GM21360 (cell line): ENCODE measurements around the gene PACS2.
"Not testable (repeated sequence)": the region's sequence is repeated elsewhere in the genome, so short reads cannot be mapped to it uniquely, and the experiment has no call there.

Source experiments
- ATAC-seq: cut with Tn5 transposase; IDR thresholded peaks from one replicate; pipeline ENCODE4 v1.9.1; 2021; ENCODE audit warnings: mild to moderate bottlenecking, moderate library complexity; ENCODE audit not compliant: unreplicated experiment

Gene PACS2

GRCh38 chr14:105314287-105315200 is at the start of gene PACS2:
Gene PACS2, plus strand, starts transcription at chr14:105314748. Its CDS starts 171 bp downstream, at chr14:105314919.
- peak; percentile 64 for ATAC-seq

- ATAC-seq: no peak
These were observed 46.6 kb upstream of the PACS2 start for GRCh38 chr14:105267820-105268548.

- no peak for ATAC-seq
These were observed 45.7 kb upstream of the PACS2 start for GRCh38 chr14:105268736-105269354.

- no peak for ATAC-seq
These were observed 45.1 kb upstream of the PACS2 start for GRCh38 chr14:105269405-105269804.

- no peak for ATAC-seq
These were observed 43.2 kb upstream of the PACS2 start for GRCh38 chr14:105271224-105271890.

GRCh38 chr14:105272623-105273022 is 41.9 kb upstream of the PACS2 start:
- ATAC-seq: no peak

GRCh38 chr14:105273062-105273461 is 41.5 kb upstream of the PACS2 start:
- no peak for ATAC-seq

GRCh38 chr14:105274637-105275036 is 39.9 kb upstream of the PACS2 start:
- ATAC-seq: no peak

GRCh38 chr14:105275267-105275946 is 39.1 kb upstream of the PACS2 start:
- ATAC-seq: no peak

GRCh38 chr14:105277448-105277847 is 37.1 kb upstream of the PACS2 start:
- ATAC-seq: not testable (repeated sequence)

GRCh38 chr14:105279642-105280361 is 34.7 kb upstream of the PACS2 start:
- ATAC-seq: no peak

- no peak for ATAC-seq
These were observed 34.0 kb upstream of the PACS2 start for GRCh38 chr14:105280525-105280924.

- no peak for ATAC-seq
These were observed 33.0 kb upstream of the PACS2 start for GRCh38 chr14:105281371-105282097.

- no peak for ATAC-seq
These were observed 32.3 kb upstream of the PACS2 start for GRCh38 chr14:105282098-105282725.

- ATAC-seq: no peak
These were observed 31.5 kb upstream of the PACS2 start for GRCh38 chr14:105283028-105283427.

GRCh38 chr14:105283899-105284298 is 30.6 kb upstream of the PACS2 start:
- ATAC-seq: no peak

GRCh38 chr14:105285174-105285573 is 29.4 kb upstream of the PACS2 start:
- ATAC-seq: no peak

- no peak for ATAC-seq
These were observed 27.8 kb upstream of the PACS2 start for GRCh38 chr14:105286759-105287144.
